ENCODE measurements around the gene FBP1.

FBP1 gene

GRCh38 chr9:94668418-94668927, 29.2 kb upstream of the FBP1 start:
- in situ Hi-C loops (cut with HindIII; ENCODE audit: low sequenced_read_pairs): no loop called here
- no peak for DNase-seq (ENCODE audit: low read depth)
- no peak for TF ChIP-seq CTCF (IDR thresholded peaks at IDR 0.05; ENCODE audit: low read depth, low read length, missing control alignments)
- no peak overlapping the region for H3K4me3 ChIP-seq (ENCODE audit: low read depth, low read length)

GRCh38 chr9:94666364-94667099, 27.2 kb upstream of the FBP1 start:
- TF ChIP-seq CTCF (IDR thresholded peaks at IDR 0.05; ENCODE audit: low read depth, low read length, missing control alignments): no peak
- no peak overlapping the region for H3K4me3 ChIP-seq (ENCODE audit: low read depth, low read length)
- in situ Hi-C loops (cut with HindIII; ENCODE audit: low sequenced_read_pairs): no loop called here
- DNase-seq (ENCODE audit: low read depth): no peak

- no peak for TF ChIP-seq CTCF (IDR thresholded peaks at IDR 0.05; ENCODE audit: low read depth, low read length, missing control alignments)
- H3K4me3 ChIP-seq (ENCODE audit: low read depth, low read length): no peak overlapping the region
- DNase-seq (ENCODE audit: low read depth): no peak
- in situ Hi-C loops (cut with HindIII; ENCODE audit: low sequenced_read_pairs): no loop called here
Measured at GRCh38 chr9:94665613-94666012, 26.3 kb upstream of the FBP1 start.

- no peak for DNase-seq (ENCODE audit: low read depth)
- H3K4me3 ChIP-seq (ENCODE audit: low read depth, low read length): no peak overlapping the region
- in situ Hi-C loops (cut with HindIII; ENCODE audit: low sequenced_read_pairs): no loop called here
- TF ChIP-seq CTCF (IDR thresholded peaks at IDR 0.05; ENCODE audit: low read depth, low read length, missing control alignments): no peak
Measured at GRCh38 chr9:94664801-94665200, 25.5 kb upstream of the FBP1 start.

- in situ Hi-C loops (cut with HindIII; ENCODE audit: low sequenced_read_pairs): no loop called here
- H3K4me3 ChIP-seq (ENCODE audit: low read depth, low read length): no peak overlapping the region
- DNase-seq (ENCODE audit: low read depth): no peak
- TF ChIP-seq CTCF (IDR thresholded peaks at IDR 0.05; ENCODE audit: low read depth, low read length, missing control alignments): no peak
Measured at GRCh38 chr9:94663640-94664039, 24.3 kb upstream of the FBP1 start.

GRCh38 chr9:94663140-94663539, 23.8 kb upstream of the FBP1 start:
- no peak for TF ChIP-seq CTCF (IDR thresholded peaks at IDR 0.05; ENCODE audit: low read depth, low read length, missing control alignments)
- in situ Hi-C loops (cut with HindIII; ENCODE audit: low sequenced_read_pairs): no loop called here
- DNase-seq (ENCODE audit: low read depth): no peak
- no peak overlapping the region for H3K4me3 ChIP-seq (ENCODE audit: low read depth, low read length)
